Endothelial cell of umbilical vein (primary cell): Measurements from ENCODE around the gene HDLBP. TPM values are rescaled to one million over a fixed set of nuclear protein-coding genes. Genes with fewer than 3 reads are reported as not detected.

ENCODE experiments used
- BruUV-seq: library from RNA; stranded (reverse); fragments of 400-500 nt; replicated peaks from 2 replicates; lab custom pipeline; 2021; lab: Mats Ljungman, UMichigan
- CTCF ChIA-PET: fragments of 300-600, 350-600 bp; sonication (Branson Sonifier 250); formaldehyde crosslinking; loops from one replicate; lab custom pipeline; 2021; ENCODE audit warnings: antibody characterized with exemption, inconsistent platforms; lab: Charles Lee
- POLR2A ChIA-PET: fragments of 300-600, 350-600 bp; sonication (Branson Sonifier 250); formaldehyde crosslinking; loops from one replicate; lab custom pipeline; 2021; ENCODE audit warnings: antibody characterized with exemption, inconsistent platforms; lab: Charles Lee
- DNase-seq: peaks from one replicate; pipeline ENCODE4 v3.0.0-alpha.2; 2011; ENCODE audit warnings: low read depth, low spot score
- FAIRE-seq: peaks from 2 replicates; lab custom pipeline; 2011; peaks lifted over from hg19 to GRCh38; lab: Jason Lieb, UNC
- H2AFZ ChIP-seq: 2 replicates; pipeline ENCODE4 v1.6.0; 2012; ENCODE audit warnings: low read depth, low read length, control low read depth, inconsistent platforms
- H3K27ac ChIP-seq: 2 replicates; pipeline ENCODE4 v1.5.1; 2011; ENCODE audit warnings: low read depth, mild to moderate bottlenecking, control low read depth, low read length, moderate library complexity; ENCODE audit not compliant: insufficient read depth
- H3K27me3 ChIP-seq, 2 experiments: 2 replicates each; pipeline versions ENCODE4 v1.6.0 to v1.6.1; 2011; ENCODE audit warnings: low read length in 2 of 2, mixed read lengths in 1 of 2; ENCODE audit not compliant: control insufficient read depth in 2 of 2, insufficient read depth in 2 of 2
- H3K36me3 ChIP-seq, 2 experiments: 2 replicates in 1 of 2; 3 replicates in 1 of 2; pipeline ENCODE4 v1.5.1; 2011; ENCODE audit warnings: low read length in 2 of 2, mild to moderate bottlenecking in 1 of 2, moderate library complexity in 1 of 2; ENCODE audit not compliant: control insufficient read depth in 2 of 2, insufficient read depth in 2 of 2; ENCODE audit errors: extremely low read depth in 1 of 2
- H3K4me1 ChIP-seq: 3 replicates; pipeline ENCODE4 v1.5.1; 2011; ENCODE audit warnings: mild to moderate bottlenecking, low read length; ENCODE audit not compliant: control insufficient read depth, insufficient read depth; ENCODE audit errors: extremely low read depth
- H3K4me2 ChIP-seq: 2 replicates; pipeline ENCODE4 v1.6.1; 2011; ENCODE audit warnings: low read length, control low read depth, mixed read lengths; ENCODE audit not compliant: insufficient read depth
- H3K4me3 ChIP-seq, 3 experiments: fragments of 200-600 bp in 1 of 3; sonication (generic), shearing (Covaris generic) in 1 of 3; replicated peaks in 1 of 3; 2 replicates each; pipeline ENCODE4 v1.5.1; 2011 to 2016; ENCODE audit warnings: control low read depth in 3 of 3, low read length in 3 of 3, mild to moderate bottlenecking in 2 of 3, inconsistent platforms in 1 of 3, low read depth in 1 of 3, moderate library complexity in 1 of 3; ENCODE audit not compliant: insufficient read depth in 1 of 3
- H3K79me2 ChIP-seq: 2 replicates; pipeline ENCODE4 v1.6.0; 2012; ENCODE audit warnings: low read length, inconsistent platforms; ENCODE audit not compliant: control insufficient read depth, insufficient read depth
- H3K9ac ChIP-seq: replicated peaks from 2 replicates; pipeline ENCODE3; 2011; ENCODE audit warnings: low read length, control low read depth; ENCODE audit not compliant: insufficient read depth; ENCODE audit errors: extremely low read depth
- H3K9me1 ChIP-seq: replicated peaks from 3 replicates; pipeline ENCODE4 v1.6.0; 2011; ENCODE audit warnings: mild to moderate bottlenecking, low read length; ENCODE audit not compliant: control insufficient read depth, insufficient read depth; ENCODE audit errors: extremely low read depth
- H3K9me3 ChIP-seq: replicated peaks from 2 replicates; pipeline ENCODE4 v1.5.1; 2012; ENCODE audit warnings: low read length, inconsistent platforms; ENCODE audit not compliant: control insufficient read depth, insufficient read depth
- H4K20me1 ChIP-seq: replicated peaks from 2 replicates; pipeline ENCODE3; 2011; ENCODE audit warnings: mild to moderate bottlenecking, low read length; ENCODE audit not compliant: control insufficient read depth, insufficient read depth; ENCODE audit errors: extremely low read depth
- CTCF ChIP-seq, 2 donors: IDR thresholded peaks; 1 replicate in 1 of 2; 2 replicates in 1 of 2; pipeline ENCODE4 v1.5.1; 2011; ENCODE audit warnings: low read length in 2 of 2, mild to moderate bottlenecking in 2 of 2, moderate library complexity in 2 of 2, control low read depth in 1 of 2, inconsistent platforms in 1 of 2, low read depth in 1 of 2; ENCODE audit not compliant: insufficient read depth in 1 of 2; ENCODE audit errors: extremely low read depth in 1 of 2
- EZH2 ChIP-seq: IDR thresholded peaks from 2 replicates; pipeline ENCODE4 v1.6.1; 2012; ENCODE audit warnings: borderline replicate concordance, low read depth, mild to moderate bottlenecking, moderate library complexity, low read length, inconsistent platforms; ENCODE audit not compliant: severe bottlenecking
- GATA2 ChIP-seq: IDR thresholded peaks from 2 replicates; pipeline ENCODE4 v1.7.0; 2011; ENCODE audit warnings: low read depth, mild to moderate bottlenecking, moderate library complexity, mixed read lengths, low read length; ENCODE audit not compliant: insufficient read length, insufficient read depth
- POLR2AphosphoS5 ChIP-seq: IDR thresholded peaks from 2 replicates; pipeline ENCODE4 v1.6.1; 2012; ENCODE audit warnings: low read depth, mild to moderate bottlenecking, control low read depth, low read length, moderate library complexity; ENCODE audit not compliant: insufficient read depth
- dilution Hi-C: fragments of 300-500 bp; cut with MboI; formaldehyde crosslinking; loops from one replicate; pipeline ENCODE4 v1.15.0; 2019; ENCODE audit warnings: low sequenced_read_pairs; ENCODE audit not compliant: extremely low pct_ligation_motif_present
- intact Hi-C: fragments of 100-400 bp; cut with micrococcal nuclease; formaldehyde crosslinking; loops from one replicate; pipeline ENCODE4 v1.10.0; 2022
- polyA plus RNA-seq, 4 experiments: library from polyadenylated mRNA; depleted of rRNA in 3 of 4; stranded (reverse) in 3 of 4; unstranded in 1 of 4; fragments of >200 nt; gene quantifications; 2 replicates each; pipeline versions ENCODE4 v1.2.1 to v1.2.3, GENCODE V29; 2011 to 2012; ENCODE audit warnings: missing spikeins in 1 of 4
- total RNA-seq: library from RNA; stranded (reverse); gene quantifications from 2 replicates; pipeline ENCODE4 v1.2.3, GENCODE V29; 2021

HDLBP gene
- total and polyA plus RNA-seq, 2 donors (not counting 3 experiments of a cell fraction or from before 2014, with no cell fraction given) = 379 to 569 TPM

GRCh38 chr2:241224018-241224850 lies 91.2 kb downstream of the HDLBP start:
- Histone ChIP-seq H3K4me3 (no peak overlapping the region), H3K9ac (no peak overlapping the region), H3K9me1 (no peaks in the 10 kb centered on the region), H3K4me1 (peaks cover 20% of the 10 kb centered on the region), H2AFZ (no peak overlapping the region), H3K27me3 (no peaks in the 10 kb centered on the region), H3K79me2 (no peaks in the 10 kb centered on the region), H3K36me3 (peaks cover 2 to 26% of the 10 kb centered on the region in 2 experiments), H3K27ac (peak overlapping the region; percentile 4), H3K9me3 (no peaks in the 10 kb centered on the region), H3K4me2 (no peak overlapping the region), H4K20me1 (no peaks in the 10 kb centered on the region)
- dilution Hi-C loops (no loop called here), intact Hi-C loops (loop anchor here (2.0 to 5.0 kb wide), 3 partner anchors 122 to 309 kb away; partner anchors contain the start of gene MTERF4)
- TF ChIP-seq GATA2 (no peak), CTCF (IDR thresholded peaks at IDR 0.05; ENCODE audit: extremely low read depth in 1 of 2, insufficient read depth in 1 of 2, low read depth in 1 of 2, low read length in 2 of 2) (peak in 1 of 2 donors; percentile 3), POLR2AphosphoS5 (peak; percentile 9), EZH2 (no peak)
- no TSS peak for BruUV-seq
- CTCF ChIA-PET = interaction anchor here (0.9 to 1.2 kb wide), 3 partner anchors 146 to 373 kb away, joined by 3 to 5 read pairs (median 3); no protein-coding TSS in a partner anchor
- FAIRE-seq (no peak), DNase-seq (peak; percentile 23)
- POLR2A ChIA-PET = no interaction called here
